ENCODE data around the gene MOAP1.

- TF ChIP-seq ZNF274 (IDR thresholded peaks at IDR 0.05; ENCODE audit: low read length) (no peak), ZNF274 (tag by site-specific recombination; IDR thresholded peaks at IDR 0.05; ENCODE audit: borderline replicate concordance) (no peak), CTCF (tag by site-specific recombination; IDR thresholded peaks at IDR 0.05) (no peak), ZNF311 (tag by site-specific recombination; IDR thresholded peaks at IDR 0.05; ENCODE audit: borderline replicate concordance) (no peak), ZBTB11 (tag by site-specific recombination; conservative IDR thresholded peaks at IDR 0.05; ENCODE audit: low read depth) (no peak), ZNF146 (tag by site-specific recombination; IDR thresholded peaks at IDR 0.05) (no peak), IKZF3 (tag by site-specific recombination; IDR thresholded peaks at IDR 0.05) (no peak), ELK4 (IDR thresholded peaks at IDR 0.05; ENCODE audit: borderline replicate concordance, low read depth, low read length) (no peak), ZNF175 (tag by site-specific recombination; IDR thresholded peaks at IDR 0.05) (no peak)
These were observed 31.6 kb downstream of the MOAP1 start for GRCh38 chr14:93153121-93153520.
